ENCODE results near the gene IQCM.

IQCM gene

DNA sequence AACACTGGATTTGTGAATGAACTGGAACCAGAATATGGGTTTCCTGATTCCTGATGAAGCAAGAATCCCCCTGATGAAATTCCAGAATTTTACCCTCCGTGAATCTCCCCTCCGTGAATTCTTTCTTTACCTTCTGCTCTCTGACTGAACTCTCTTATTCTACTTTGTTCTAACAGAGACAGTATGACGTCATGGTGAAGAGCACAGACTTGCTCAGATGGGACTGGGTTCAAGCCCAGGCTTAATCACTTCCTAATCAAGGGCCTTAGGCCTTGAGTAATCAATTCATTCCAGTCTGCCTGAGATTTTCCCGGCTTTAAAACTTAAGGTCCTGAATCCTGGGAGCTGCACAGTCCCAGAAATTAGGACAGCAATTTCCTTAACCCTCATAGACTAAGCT is 64.5 kb downstream of the IQCM start:
- Mint-ChIP-seq H3K36me3 (ENCODE audit: low read depth) (no peaks in the 10 kb centered on the region), H3K27ac (no peak overlapping the region), H3K4me1 (no peaks in the 10 kb centered on the region), H3K27me3 (ENCODE audit: low read depth) (no peaks in the 10 kb centered on the region), H3K4me3 (no peak overlapping the region), H3K9me3 (no peaks in the 10 kb centered on the region)
- TF ChIP-seq, protein P1, sequence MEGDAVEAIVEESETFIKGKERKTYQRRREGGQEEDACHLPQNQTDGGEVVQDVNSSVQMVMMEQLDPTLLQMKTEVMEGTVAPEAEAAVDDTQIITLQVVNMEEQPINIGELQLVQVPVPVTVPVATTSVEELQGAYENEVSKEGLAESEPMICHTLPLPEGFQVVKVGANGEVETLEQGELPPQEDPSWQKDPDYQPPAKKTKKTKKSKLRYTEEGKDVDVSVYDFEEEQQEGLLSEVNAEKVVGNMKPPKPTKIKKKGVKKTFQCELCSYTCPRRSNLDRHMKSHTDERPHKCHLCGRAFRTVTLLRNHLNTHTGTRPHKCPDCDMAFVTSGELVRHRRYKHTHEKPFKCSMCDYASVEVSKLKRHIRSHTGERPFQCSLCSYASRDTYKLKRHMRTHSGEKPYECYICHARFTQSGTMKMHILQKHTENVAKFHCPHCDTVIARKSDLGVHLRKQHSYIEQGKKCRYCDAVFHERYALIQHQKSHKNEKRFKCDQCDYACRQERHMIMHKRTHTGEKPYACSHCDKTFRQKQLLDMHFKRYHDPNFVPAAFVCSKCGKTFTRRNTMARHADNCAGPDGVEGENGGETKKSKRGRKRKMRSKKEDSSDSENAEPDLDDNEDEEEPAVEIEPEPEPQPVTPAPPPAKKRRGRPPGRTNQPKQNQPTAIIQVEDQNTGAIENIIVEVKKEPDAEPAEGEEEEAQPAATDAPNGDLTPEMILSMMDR (IDR thresholded peaks at IDR 0.05; ENCODE audit: unreplicated experiment in 3 of 3) = no peak

DNA sequence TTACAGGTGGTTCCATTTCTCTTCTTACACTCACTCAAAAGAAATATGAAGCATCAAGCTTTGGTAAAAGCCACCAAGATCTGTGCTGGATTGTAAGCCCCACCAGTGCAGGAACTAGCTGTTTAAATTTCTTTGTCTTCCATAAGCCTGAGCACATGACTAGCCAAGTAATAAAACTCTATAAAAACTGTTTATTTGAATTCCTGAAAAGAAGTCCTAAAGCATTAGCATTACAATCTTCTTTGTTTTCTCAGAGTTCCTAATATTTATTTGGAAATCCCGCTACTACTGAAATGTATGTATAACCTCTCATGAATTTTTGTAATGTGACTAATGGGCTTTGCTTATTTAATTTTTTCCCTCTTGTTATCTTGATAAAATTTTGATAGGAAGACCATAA is 65.9 kb downstream of the IQCM start:
- Mint-ChIP-seq H3K4me3 (no peak overlapping the region), H3K27me3 (ENCODE audit: low read depth) (no peaks in the 10 kb centered on the region), H3K9me3 (no peaks in the 10 kb centered on the region), H3K4me1 (no peaks in the 10 kb centered on the region), H3K36me3 (ENCODE audit: low read depth) (no peaks in the 10 kb centered on the region), H3K27ac (no peak overlapping the region)
- TF ChIP-seq, protein P1 (IDR thresholded peaks at IDR 0.05; ENCODE audit: unreplicated experiment in 3 of 3) = no peak

- H3K9me3 Mint-ChIP-seq = no peaks in the 10 kb centered on the region
- no peaks in the 10 kb centered on the region for H3K4me1 Mint-ChIP-seq
- H3K27me3 Mint-ChIP-seq (ENCODE audit: low read depth) = peaks cover 3% of the 10 kb centered on the region
- TF ChIP-seq, protein P1 (IDR thresholded peaks at IDR 0.05; ENCODE audit: unreplicated experiment in 3 of 3) = no peak
- no peak overlapping the region for H3K27ac Mint-ChIP-seq
- H3K4me3 Mint-ChIP-seq = no peak overlapping the region
- no peaks in the 10 kb centered on the region for H3K36me3 Mint-ChIP-seq (ENCODE audit: low read depth)
These were observed 68.0 kb downstream of the IQCM start for GRCh38 chr4:149747646-149748045.

DNA sequence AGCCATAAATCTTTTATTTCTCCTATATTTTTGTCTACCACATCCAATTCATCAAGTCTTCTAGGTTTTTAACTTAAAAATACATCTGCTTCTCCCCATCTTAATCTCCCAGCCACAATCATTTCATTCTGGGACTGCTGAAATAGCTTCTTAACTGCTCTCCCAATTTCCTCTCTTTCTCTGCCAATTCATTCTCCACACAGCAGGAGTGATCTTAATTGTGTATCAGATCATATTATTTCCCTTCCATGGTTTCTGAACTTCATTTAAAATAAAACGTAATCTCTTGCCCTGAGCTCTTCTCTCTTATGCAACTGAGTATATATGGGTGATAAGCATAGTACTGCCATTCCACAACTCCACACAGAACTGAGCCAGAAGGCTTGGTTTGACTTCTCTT is 69.4 kb downstream of the IQCM start:
- Mint-ChIP-seq H3K27me3 (ENCODE audit: low read depth) (peaks cover 3% of the 10 kb centered on the region), H3K27ac (no peak overlapping the region), H3K9me3 (no peaks in the 10 kb centered on the region), H3K4me1 (no peaks in the 10 kb centered on the region), H3K4me3 (no peak overlapping the region), H3K36me3 (ENCODE audit: low read depth) (no peaks in the 10 kb centered on the region)
- TF ChIP-seq, protein P1 (IDR thresholded peaks at IDR 0.05; ENCODE audit: unreplicated experiment in 3 of 3) = no peak

GRCh38 chr4:149741186-149741831 is 74.3 kb downstream of the IQCM start:
- H3K27ac Mint-ChIP-seq = no peak overlapping the region

GRCh38 chr4:149738156-149738555 is 77.5 kb downstream of the IQCM start:
- Mint-ChIP-seq H3K4me1 (no peaks in the 10 kb centered on the region), H3K9me3 (no peaks in the 10 kb centered on the region), H3K27me3 (ENCODE audit: low read depth) (peaks cover 3% of the 10 kb centered on the region), H3K27ac (no peak overlapping the region), H3K36me3 (ENCODE audit: low read depth) (no peaks in the 10 kb centered on the region), H3K4me3 (no peak overlapping the region)
- TF ChIP-seq, protein P1 (IDR thresholded peaks at IDR 0.05; ENCODE audit: unreplicated experiment in 3 of 3) = no peak

More at GRCh38 chr4:149741186-149741831, 74.3 kb downstream of the IQCM start:
- TF ChIP-seq, protein P1 (IDR thresholded peaks at IDR 0.05; ENCODE audit: unreplicated experiment in 3 of 3) = no peak
- Mint-ChIP-seq H3K36me3 (ENCODE audit: low read depth) (no peaks in the 10 kb centered on the region), H3K4me3 (no peak overlapping the region), H3K27me3 (ENCODE audit: low read depth) (peaks cover 3% of the 10 kb centered on the region), H3K4me1 (no peaks in the 10 kb centered on the region), H3K9me3 (no peaks in the 10 kb centered on the region)

All from nephron (organoid).